Neural cell (in vitro differentiated cells): Measurements from ENCODE around the gene APBA2. TPM values are rescaled to one million over a fixed set of nuclear protein-coding genes. Genes with fewer than 3 reads are reported as not detected.

ENCODE experiments used
- H2AFZ ChIP-seq: fragments of 200-600, 300-800 bp; sonication (generic), shearing (Covaris generic); 2 replicates; pipeline ENCODE4 v1.6.0; 2014; ENCODE audit warnings: low read depth, mild to moderate bottlenecking, antibody characterized with exemption, low read length, moderate library complexity
- H3F3A ChIP-seq: fragments of 200-600 bp; shearing (Covaris generic); 2 replicates; pipeline ENCODE4 v1.6.1; 2016; ENCODE audit warnings: mild to moderate bottlenecking, moderate library complexity, mixed read lengths, antibody characterized with exemption, low read length; ENCODE audit not compliant: insufficient read depth, poor library complexity, severe bottlenecking
- H3K27ac ChIP-seq: fragments of 200-600, 300-800 bp; sonication (generic), shearing (Covaris generic); 2 replicates; pipeline ENCODE4 v1.5.1; 2014; ENCODE audit warnings: mild to moderate bottlenecking, low read length, moderate library complexity
- H3K27me3 ChIP-seq: fragments of 300-800, 200-600 bp; sonication (generic), shearing (Covaris generic); 2 replicates; pipeline ENCODE4 v1.6.0; 2014; ENCODE audit warnings: mild to moderate bottlenecking, low read depth, low read length, moderate library complexity; ENCODE audit not compliant: insufficient read depth
- H3K36me3 ChIP-seq: fragments of 300-800, 200-600 bp; sonication (generic), shearing (Covaris generic); 2 replicates; pipeline ENCODE4 v1.5.1; 2014; ENCODE audit warnings: mild to moderate bottlenecking, antibody characterized with exemption, low read length, moderate library complexity; ENCODE audit not compliant: insufficient read depth
- H3K4me2 ChIP-seq: fragments of 300-800, 200-600 bp; sonication (generic), shearing (Covaris generic); 2 replicates; pipeline ENCODE4 v1.6.0; 2014; ENCODE audit warnings: mild to moderate bottlenecking, low read length
- H3K4me3 ChIP-seq: fragments of 300-800, 200-600 bp; sonication (generic), shearing (Covaris generic); 2 replicates; pipeline ENCODE4 v1.5.1; 2014; ENCODE audit warnings: mild to moderate bottlenecking, low read length, moderate library complexity
- H3K79me2 ChIP-seq: fragments of 200-600 bp; shearing (Covaris generic); replicated peaks from 2 replicates; pipeline ENCODE4 v1.6.0; 2014; ENCODE audit warnings: mild to moderate bottlenecking, low read length, moderate library complexity; ENCODE audit not compliant: insufficient read depth
- H3K9ac ChIP-seq: fragments of 300-800, 200-600 bp; sonication (generic), shearing (Covaris generic); 2 replicates; pipeline ENCODE4 v1.6.1; 2016; ENCODE audit warnings: mild to moderate bottlenecking, low read length, mixed read lengths
- H3K9me2 ChIP-seq: fragments of 200-600 bp; shearing (Covaris generic); 2 replicates; pipeline ENCODE4 v1.6.1; 2016; ENCODE audit warnings: mild to moderate bottlenecking, low read length, mixed read lengths; ENCODE audit not compliant: insufficient read depth
- H3K9me3 ChIP-seq: fragments of 200-600, 300-800 bp; sonication (generic), shearing (Covaris generic); 2 replicates; pipeline ENCODE4 v1.6.1; 2016; ENCODE audit warnings: mild to moderate bottlenecking, mixed run types, low read length, moderate library complexity, mixed read lengths
- H4K20me1 ChIP-seq: fragments of 200-600 bp; shearing (Covaris generic); 2 replicates; pipeline ENCODE4 v1.6.1; 2016; ENCODE audit warnings: mild to moderate bottlenecking, mixed run types; ENCODE audit not compliant: insufficient read depth
- EP300 ChIP-seq: fragments of 450-650 bp; conservative IDR thresholded peaks from 2 replicates; pipeline ENCODE4 v1.6.1; 2014; ENCODE audit warnings: antibody characterized with exemption, mild to moderate bottlenecking, moderate library complexity; ENCODE audit not compliant: poor library complexity, severe bottlenecking
- EZH2 ChIP-seq: fragments of 200-600, 300-800 bp; shearing (Covaris generic), sonication (generic); IDR thresholded peaks from 2 replicates; pipeline ENCODE4 v1.6.1; 2014; ENCODE audit warnings: antibody characterized with exemption, low read length, borderline replicate concordance, mild to moderate bottlenecking; ENCODE audit not compliant: insufficient read depth, poor library complexity, severe bottlenecking
- MXI1 ChIP-seq: fragments of 450-650 bp; conservative IDR thresholded peaks from 2 replicates; pipeline ENCODE4 v1.6.1; 2014; ENCODE audit warnings: antibody characterized with exemption, mild to moderate bottlenecking; ENCODE audit not compliant: poor library complexity, severe bottlenecking
- POLR2AphosphoS5 ChIP-seq: IDR thresholded peaks from 2 replicates; pipeline ENCODE4 v1.6.1; 2012
- RAD21 ChIP-seq: fragments of 450-650 bp; conservative IDR thresholded peaks from 2 replicates; pipeline ENCODE4 v1.6.1; 2014; ENCODE audit warnings: antibody characterized with exemption, mild to moderate bottlenecking, moderate library complexity
- REST ChIP-seq: IDR thresholded peaks from 2 replicates; pipeline ENCODE4 v1.6.1; 2012; ENCODE audit warnings: borderline replicate concordance
- SMC3 ChIP-seq: fragments of 450-650 bp; conservative IDR thresholded peaks from 2 replicates; pipeline ENCODE4 v1.6.1; 2014; ENCODE audit warnings: antibody characterized with exemption, mild to moderate bottlenecking, moderate library complexity; ENCODE audit not compliant: poor library complexity
- polyA plus RNA-seq: library from polyadenylated mRNA; depleted of rRNA; stranded (reverse); fragments of >200 nt; gene quantifications from 2 replicates; pipeline ENCODE4 v1.2.3, GENCODE V29; 2014
- TF ChIP-seq, protein P1 (sequence below): fragments of 450-650 bp; IDR thresholded peaks from 2 replicates; pipeline ENCODE4 v1.5.1; 2014; ENCODE audit warnings: antibody characterized with exemption, mild to moderate bottlenecking, moderate library complexity; ENCODE audit not compliant: poor library complexity, severe bottlenecking

The APBA2 gene
- polyA plus RNA-seq, 1 donor from 2014 or later, result 134 TPM

- H3K9me3 ChIP-seq, result no peaks in the 10 kb centered on the region
- TF ChIP-seq RAD21, result no peak
- peak; percentile 19 for TF ChIP-seq SMC3
- no peak overlapping the region for H3K4me2 ChIP-seq
- no peaks in the 10 kb centered on the region for H4K20me1 ChIP-seq
- no peak overlapping the region for H2AFZ ChIP-seq
- no peak overlapping the region for H3K9ac ChIP-seq
- no peak overlapping the region for H3K4me3 ChIP-seq
- no peaks in the 10 kb centered on the region for H3K27me3 ChIP-seq
- H3K36me3 ChIP-seq, result no peaks in the 10 kb centered on the region
- no peaks in the 10 kb centered on the region for H3K79me2 ChIP-seq
- H3K9me2 ChIP-seq, result no peaks in the 10 kb centered on the region
- H3F3A ChIP-seq, result no peaks in the 10 kb centered on the region
- H3K27ac ChIP-seq, result no peak overlapping the region
Measured at GRCh38 chr15:28989239-28989830, 103.6 kb downstream of the APBA2 start.

DNA sequence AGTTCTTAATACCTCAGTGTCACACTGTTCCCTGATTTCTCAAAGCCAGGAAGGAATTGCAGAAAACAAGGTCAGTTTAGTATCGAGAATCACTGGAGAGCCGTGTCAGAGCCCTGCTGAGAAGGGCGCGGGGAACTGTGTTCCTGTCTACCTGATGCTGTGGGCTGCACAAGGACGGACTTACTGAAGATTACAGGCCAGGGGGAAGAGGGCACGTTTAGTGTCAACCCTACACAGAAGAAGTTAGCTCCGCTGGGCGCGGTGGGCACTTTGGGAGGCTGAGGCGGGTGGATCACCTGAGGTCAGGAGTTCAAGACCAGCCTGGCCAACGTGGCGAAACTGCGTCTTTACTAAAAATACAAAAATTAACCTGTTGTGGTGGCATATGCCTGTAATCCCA, 104.1 kb downstream of the APBA2 start:
- Histone ChIP-seq H3K36me3 (no peaks in the 10 kb centered on the region), H3K9ac (no peak overlapping the region), H3K4me3 (no peak overlapping the region), H3F3A (no peaks in the 10 kb centered on the region), H3K79me2 (no peaks in the 10 kb centered on the region), H2AFZ (no peak overlapping the region), H3K9me2 (no peaks in the 10 kb centered on the region), H3K4me2 (no peak overlapping the region), H4K20me1 (no peaks in the 10 kb centered on the region), H3K27ac (no peak overlapping the region), H3K9me3 (no peaks in the 10 kb centered on the region), H3K27me3 (no peaks in the 10 kb centered on the region)
- TF ChIP-seq EP300 (no peak), POLR2AphosphoS5 (no peak), REST (no peak), SMC3 (no peak), MXI1 (no peak), EZH2 (no peak)
- TF ChIP-seq, protein P1, sequence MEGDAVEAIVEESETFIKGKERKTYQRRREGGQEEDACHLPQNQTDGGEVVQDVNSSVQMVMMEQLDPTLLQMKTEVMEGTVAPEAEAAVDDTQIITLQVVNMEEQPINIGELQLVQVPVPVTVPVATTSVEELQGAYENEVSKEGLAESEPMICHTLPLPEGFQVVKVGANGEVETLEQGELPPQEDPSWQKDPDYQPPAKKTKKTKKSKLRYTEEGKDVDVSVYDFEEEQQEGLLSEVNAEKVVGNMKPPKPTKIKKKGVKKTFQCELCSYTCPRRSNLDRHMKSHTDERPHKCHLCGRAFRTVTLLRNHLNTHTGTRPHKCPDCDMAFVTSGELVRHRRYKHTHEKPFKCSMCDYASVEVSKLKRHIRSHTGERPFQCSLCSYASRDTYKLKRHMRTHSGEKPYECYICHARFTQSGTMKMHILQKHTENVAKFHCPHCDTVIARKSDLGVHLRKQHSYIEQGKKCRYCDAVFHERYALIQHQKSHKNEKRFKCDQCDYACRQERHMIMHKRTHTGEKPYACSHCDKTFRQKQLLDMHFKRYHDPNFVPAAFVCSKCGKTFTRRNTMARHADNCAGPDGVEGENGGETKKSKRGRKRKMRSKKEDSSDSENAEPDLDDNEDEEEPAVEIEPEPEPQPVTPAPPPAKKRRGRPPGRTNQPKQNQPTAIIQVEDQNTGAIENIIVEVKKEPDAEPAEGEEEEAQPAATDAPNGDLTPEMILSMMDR, result no peak

DNA sequence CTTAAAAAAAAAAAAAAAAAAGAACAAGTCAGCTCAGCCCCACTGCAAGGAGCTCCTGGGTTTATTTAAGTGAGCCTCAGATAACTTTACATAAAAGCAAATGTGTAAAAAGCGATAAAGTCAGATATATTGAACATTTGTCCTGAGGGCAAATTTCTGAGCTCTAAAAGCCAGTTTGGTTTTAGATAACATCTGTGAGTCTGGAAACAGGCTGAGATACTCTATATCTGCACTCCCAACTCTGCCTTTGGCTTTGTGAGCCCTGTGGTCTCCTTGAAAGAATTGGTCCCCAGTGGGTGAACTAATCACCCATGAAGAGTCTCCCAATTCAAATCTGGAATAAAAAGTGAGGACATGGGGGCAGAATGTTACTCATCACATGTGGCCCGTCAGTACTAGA, 104.6 kb downstream of the APBA2 start:
- no peak overlapping the region for H3K4me3 ChIP-seq
- TF ChIP-seq, protein P1, result no peak
- TF ChIP-seq POLR2AphosphoS5, result no peak
- TF ChIP-seq SMC3, result no peak
- no peaks in the 10 kb centered on the region for H3F3A ChIP-seq
- H3K9me2 ChIP-seq, result no peaks in the 10 kb centered on the region
- no peaks in the 10 kb centered on the region for H4K20me1 ChIP-seq
- no peak overlapping the region for H3K27ac ChIP-seq
- no peak overlapping the region for H2AFZ ChIP-seq
- H3K36me3 ChIP-seq, result no peaks in the 10 kb centered on the region
- H3K9ac ChIP-seq, result no peak overlapping the region
- no peaks in the 10 kb centered on the region for H3K27me3 ChIP-seq
- no peaks in the 10 kb centered on the region for H3K79me2 ChIP-seq
- no peaks in the 10 kb centered on the region for H3K9me3 ChIP-seq
- no peak overlapping the region for H3K4me2 ChIP-seq
